Mucosa of rectum (tissue), 2 donors: ENCODE data around the gene WNT8A.
"Not testable (repeated sequence)": the region's sequence is repeated elsewhere in the genome, so short reads cannot be mapped to it uniquely, and the experiment has no call there.

ENCODE experiments used
- H3K27ac ChIP-seq, 2 donors: one replicate each; pipeline ENCODE4 v1.7.0; 2013; ENCODE audit warnings: inconsistent platforms in 2 of 2, low read depth in 2 of 2, low read length in 2 of 2
- H3K27me3 ChIP-seq, 2 donors: one replicate each; pipeline ENCODE4 v1.7.0; 2013; ENCODE audit warnings: low read length in 2 of 2; ENCODE audit not compliant: control insufficient read depth in 2 of 2, insufficient read depth in 2 of 2
- H3K36me3 ChIP-seq, 2 donors: one replicate each; pipeline ENCODE4 v1.7.0; 2013; ENCODE audit warnings: low read length in 2 of 2; ENCODE audit not compliant: control insufficient read depth in 2 of 2, insufficient read depth in 2 of 2
- H3K4me1 ChIP-seq, 2 donors: one replicate each; pipeline ENCODE4 v1.7.0; 2013; ENCODE audit warnings: low read length in 2 of 2, mild to moderate bottlenecking in 1 of 2; ENCODE audit not compliant: control insufficient read depth in 2 of 2, insufficient read depth in 2 of 2
- H3K4me3 ChIP-seq, 2 donors: one replicate each; pipeline ENCODE4 v1.7.0; 2013; ENCODE audit warnings: low read length in 2 of 2
- H3K9ac ChIP-seq, 2 donors: one replicate each; pipeline ENCODE4 v1.7.0; 2013; ENCODE audit warnings: low read length in 2 of 2, low read depth in 1 of 2, mild to moderate bottlenecking in 1 of 2
- H3K9me3 ChIP-seq, 2 donors: one replicate each; pipeline ENCODE4 v1.7.0; 2013; ENCODE audit warnings: low read length in 2 of 2; ENCODE audit not compliant: control insufficient read depth in 2 of 2
- donor health status: healthy.
- donor health status: Normal muscosa, but diverticular disease.

WNT8A gene, protein sequence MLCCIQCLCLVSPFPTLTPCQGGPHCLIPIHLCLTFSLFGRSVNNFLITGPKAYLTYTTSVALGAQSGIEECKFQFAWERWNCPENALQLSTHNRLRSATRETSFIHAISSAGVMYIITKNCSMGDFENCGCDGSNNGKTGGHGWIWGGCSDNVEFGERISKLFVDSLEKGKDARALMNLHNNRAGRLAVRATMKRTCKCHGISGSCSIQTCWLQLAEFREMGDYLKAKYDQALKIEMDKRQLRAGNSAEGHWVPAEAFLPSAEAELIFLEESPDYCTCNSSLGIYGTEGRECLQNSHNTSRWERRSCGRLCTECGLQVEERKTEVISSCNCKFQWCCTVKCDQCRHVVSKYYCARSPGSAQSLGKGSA

DNA sequence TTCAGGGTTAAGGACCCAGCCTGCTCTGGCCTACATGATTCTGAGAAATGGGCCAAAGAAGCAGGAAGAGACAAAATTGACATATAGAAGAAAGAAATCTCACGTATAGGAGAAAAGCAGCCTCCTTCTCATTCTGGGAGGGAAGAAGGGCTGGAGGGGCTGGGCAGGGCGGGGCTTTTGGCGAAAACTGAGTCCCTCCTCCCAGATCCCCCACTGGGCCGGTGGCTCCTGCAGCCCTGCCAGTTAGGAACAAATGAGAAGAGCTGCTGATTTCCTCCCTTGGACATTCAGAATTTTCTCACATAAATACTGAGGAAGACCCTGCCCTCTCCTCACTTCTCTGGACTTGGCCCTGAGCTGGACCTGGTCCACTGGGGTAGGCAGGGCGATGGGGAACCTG, at the start of gene WNT8A:
Gene WNT8A (plus strand): TSS at position 332 of the 400 bp plus-strand sequence. CDS start 95 bp downstream, outside the sequence.
- Histone ChIP-seq H3K9ac (no peak within 1 kb of the TSS), H3K4me3 (no peak within 1 kb of the TSS), H3K36me3 (no peaks in the 10 kb centered on the region), H3K27me3 (no peaks in the 10 kb centered on the region), H3K27ac (no peak within 1 kb of the TSS), H3K9me3 (no peaks in the 10 kb centered on the region), H3K4me1 (no peaks in the 10 kb centered on the region)

DNA sequence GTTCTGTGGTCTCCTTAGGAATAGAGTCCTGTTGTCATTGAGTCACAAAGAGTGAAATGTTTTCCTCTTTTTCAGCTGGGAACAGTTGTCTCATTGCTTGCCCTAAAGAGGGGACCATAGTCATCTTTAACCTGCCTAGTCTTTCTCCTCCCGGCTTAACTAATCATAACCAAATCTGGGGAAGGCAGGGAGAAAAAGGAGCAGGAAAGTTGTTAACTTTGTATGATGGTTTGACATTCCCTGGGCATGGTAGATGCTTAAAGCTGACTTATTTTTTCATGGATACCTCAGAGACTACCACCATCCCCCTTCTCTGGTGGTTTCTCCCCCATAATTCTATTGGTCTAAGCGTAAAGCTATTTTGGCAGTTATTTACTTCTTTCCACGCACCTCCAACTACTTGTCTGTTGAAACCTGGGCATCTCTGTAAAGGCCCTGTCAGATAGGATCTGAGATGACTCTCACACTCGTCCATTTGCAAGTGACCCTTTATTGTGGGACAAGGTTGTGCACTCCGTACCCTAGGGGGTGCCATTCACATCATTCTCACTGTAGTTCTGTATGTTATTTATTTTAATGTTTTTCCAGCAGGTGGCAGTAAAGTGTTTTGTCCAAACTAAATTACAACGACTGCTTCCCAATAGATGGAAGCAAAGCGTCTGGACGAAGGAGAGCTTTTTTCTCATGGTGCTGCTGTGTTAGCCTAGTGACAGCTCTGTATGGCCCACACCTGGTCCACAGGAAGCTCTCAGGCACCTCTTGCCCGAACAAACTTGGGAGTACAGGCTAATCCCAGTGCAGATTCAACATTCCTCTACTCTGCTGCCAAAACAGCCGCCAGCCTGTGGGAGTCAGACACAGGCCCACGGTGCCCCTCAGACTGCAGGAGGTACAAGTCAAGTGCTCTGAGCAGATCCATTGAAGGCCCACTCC, 48.0 kb upstream of the WNT8A start:
- H3K27me3 ChIP-seq: no peaks in the 10 kb centered on the region
- no peaks in the 10 kb centered on the region for H3K36me3 ChIP-seq
- no peaks in the 10 kb centered on the region for H3K9me3 ChIP-seq
- H3K4me3 ChIP-seq: no peak overlapping the region
- H3K27ac ChIP-seq: peak overlapping the region in 1 of 2 donors; percentile 25
- peaks cover 15 to 19% of the 10 kb centered on the region in 2 donors for H3K4me1 ChIP-seq
- no peak overlapping the region for H3K9ac ChIP-seq

DNA sequence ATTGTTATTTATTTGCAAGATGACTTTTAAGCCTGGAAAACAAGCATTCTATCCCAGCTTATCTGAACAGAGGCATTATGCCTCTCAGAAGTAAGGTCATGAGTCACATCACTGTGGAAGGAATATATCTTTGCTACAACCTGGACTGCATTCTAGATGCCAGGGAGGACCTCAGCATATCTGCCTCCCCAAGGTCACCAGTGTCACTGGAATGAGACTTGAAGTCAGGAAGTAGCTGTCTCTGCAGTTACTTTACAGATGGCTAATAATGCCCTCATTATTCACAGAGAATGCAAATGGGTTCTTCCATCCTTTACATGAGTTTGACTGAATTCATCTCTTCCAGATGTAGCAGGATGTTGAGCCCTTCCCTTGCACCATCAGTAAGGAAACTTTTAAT, 46.6 kb upstream of the WNT8A start:
- Histone ChIP-seq H3K4me3 (no peak overlapping the region), H3K27ac (no peak overlapping the region), H3K9ac (no peak overlapping the region), H3K9me3 (no peaks in the 10 kb centered on the region), H3K36me3 (no peaks in the 10 kb centered on the region), H3K27me3 (no peaks in the 10 kb centered on the region), H3K4me1 (peaks cover 7 to 8% of the 10 kb centered on the region in 2 donors)

DNA sequence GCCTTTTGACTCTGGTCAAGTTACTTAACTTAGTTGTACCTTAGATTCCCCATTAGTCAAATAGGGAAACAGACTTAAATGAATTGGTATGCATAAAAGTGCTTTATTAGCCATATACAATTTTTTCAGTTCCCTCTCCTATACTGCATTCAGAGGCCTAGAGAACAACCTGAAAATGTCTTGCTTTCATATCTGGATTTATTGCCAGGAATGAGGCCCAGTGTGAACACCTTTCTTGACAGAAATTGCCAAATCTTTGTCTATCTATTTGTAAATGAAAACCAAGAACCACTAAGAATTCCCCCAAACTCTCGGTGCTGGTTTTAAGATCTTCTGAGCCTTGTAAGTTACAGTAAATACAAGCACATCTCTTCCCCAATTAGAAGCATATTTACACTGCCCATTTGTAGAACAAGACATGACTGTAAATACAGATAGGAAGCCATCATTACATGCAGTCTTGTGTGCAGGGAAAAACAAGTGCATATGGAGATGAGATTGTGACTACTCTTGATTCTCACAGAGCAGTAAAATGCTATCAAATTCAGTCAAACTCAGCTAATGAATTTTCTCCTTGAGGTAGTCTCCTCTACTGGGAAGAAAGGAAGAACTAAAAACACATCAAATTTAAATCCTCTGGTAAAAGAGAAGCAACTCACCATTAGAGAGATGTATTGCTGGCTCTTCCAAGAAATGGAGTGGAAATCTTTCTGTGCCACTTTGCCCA, 45.8 kb upstream of the WNT8A start:
- H3K9me3 ChIP-seq: no peaks in the 10 kb centered on the region
- H3K4me1 ChIP-seq: peaks cover 7 to 8% of the 10 kb centered on the region in 2 donors
- H3K9ac ChIP-seq: no peak overlapping the region
- H3K27me3 ChIP-seq: no peaks in the 10 kb centered on the region
- no peaks in the 10 kb centered on the region for H3K36me3 ChIP-seq
- H3K4me3 ChIP-seq: no peak overlapping the region
- H3K27ac ChIP-seq: no peak overlapping the region

DNA sequence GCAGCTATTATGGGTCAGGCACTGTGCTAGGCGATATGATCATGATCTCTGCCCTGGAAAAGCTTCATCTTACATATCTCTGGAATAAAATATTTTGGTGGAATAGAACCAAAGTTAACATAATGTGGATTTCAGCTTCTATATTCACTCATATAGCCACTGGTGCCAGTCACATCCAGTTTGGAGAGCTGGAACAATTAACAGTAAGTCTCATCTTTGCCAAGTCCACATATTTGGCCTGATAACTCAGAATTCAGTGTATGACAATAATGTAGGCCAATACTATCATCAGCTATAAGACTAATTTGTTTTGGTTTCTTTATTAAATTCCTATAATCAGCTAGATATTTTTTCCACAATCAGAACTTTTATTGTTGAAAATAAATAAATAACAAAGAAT, 45.0 kb upstream of the WNT8A start:
- Histone ChIP-seq H3K4me3 (no peak overlapping the region), H3K27ac (no peak overlapping the region), H3K36me3 (no peaks in the 10 kb centered on the region), H3K9ac (no peak overlapping the region), H3K9me3 (no peaks in the 10 kb centered on the region), H3K4me1 (peaks cover 2% of the 10 kb centered on the region in 2 donors), H3K27me3 (no peaks in the 10 kb centered on the region)

DNA sequence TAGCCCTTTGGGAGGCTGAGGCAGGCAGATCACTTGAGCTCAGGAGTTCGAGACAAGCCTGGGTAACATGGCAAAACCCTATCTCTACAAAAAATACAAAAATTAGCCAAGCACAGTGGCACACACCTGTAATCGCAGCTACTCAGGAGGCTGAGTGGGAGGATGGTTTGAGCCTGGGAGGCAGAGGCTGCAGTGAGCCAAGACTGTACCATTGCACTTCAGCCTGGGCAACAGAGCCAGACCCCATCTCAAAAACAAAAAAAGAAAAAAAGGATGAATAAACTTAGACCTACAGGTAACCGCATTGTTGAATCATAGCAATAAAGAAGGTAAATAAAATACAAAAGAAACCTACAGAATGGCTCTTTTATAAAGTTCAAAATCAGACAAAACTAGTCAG, 38.5 kb upstream of the WNT8A start:
- not testable (repeated sequence) for H3K27ac ChIP-seq, H3K36me3 ChIP-seq, H3K9me3 ChIP-seq, H3K4me3 ChIP-seq, H3K27me3 ChIP-seq, H3K4me1 ChIP-seq, H3K9ac ChIP-seq

DNA sequence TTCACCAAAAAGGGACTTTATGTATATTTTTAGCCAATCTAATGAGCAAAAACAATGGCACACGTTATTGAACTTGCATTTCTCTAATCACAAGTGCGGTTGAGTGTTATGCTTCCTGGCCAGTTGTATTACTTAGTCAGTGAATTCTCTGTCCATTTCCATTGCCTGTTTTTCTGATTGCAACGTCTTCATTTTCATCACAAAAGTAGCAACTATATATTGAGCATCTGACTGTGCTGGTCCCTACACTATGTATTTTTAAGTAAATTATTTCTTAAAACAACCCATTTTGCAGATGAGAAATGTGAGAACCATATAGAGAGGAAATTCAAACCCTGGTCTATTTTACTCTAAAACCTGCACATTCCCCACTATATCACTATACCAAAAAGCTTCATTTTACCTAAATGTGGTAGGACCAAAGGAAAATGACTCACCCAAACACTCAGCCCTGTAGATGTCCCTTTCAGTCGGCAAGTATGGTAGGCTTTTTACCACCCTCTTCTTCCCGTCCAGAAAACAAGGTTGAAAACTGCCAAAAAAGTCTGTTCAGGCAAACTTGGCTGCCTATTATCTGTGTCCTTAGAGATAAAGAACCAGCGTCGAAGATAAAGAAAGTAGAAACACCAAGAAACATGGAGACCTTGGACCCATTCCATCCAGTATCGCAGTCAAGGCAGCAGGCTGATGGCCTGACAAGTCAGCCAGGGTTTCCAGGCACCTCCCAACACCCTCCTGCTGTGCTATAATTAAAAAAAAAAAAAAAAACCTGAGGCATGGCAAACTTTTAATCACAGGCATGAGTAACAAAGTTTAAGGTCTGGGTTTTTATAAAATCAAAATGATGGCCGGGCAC, 32.2 kb upstream of the WNT8A start:
- H3K4me3 ChIP-seq: no peak overlapping the region
- no peak overlapping the region for H3K27ac ChIP-seq

DNA sequence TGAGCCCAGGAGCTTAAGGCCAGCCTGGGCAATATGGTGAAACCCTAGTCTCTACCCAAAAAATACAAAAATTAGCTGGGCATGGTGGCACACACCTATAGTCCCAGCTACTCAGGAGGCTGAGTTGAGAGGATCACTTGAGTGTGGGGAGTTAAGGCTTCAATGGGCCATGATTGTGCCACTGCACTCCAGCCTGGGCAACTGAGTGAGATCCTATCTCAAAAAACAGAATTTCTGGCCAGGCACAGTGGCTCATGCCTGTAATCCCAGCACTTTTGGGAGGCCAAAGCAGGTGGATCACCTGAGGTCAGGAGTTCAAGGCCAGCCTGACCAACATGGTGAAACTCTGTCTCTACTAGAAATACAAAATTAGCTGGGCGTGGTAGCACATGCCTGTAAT, 31.1 kb upstream of the WNT8A start:
- not testable (repeated sequence) for H3K27me3 ChIP-seq, H3K9me3 ChIP-seq, H3K36me3 ChIP-seq, H3K27ac ChIP-seq, H3K9ac ChIP-seq, H3K4me3 ChIP-seq, H3K4me1 ChIP-seq

More for the DNA sequence above, 32.2 kb upstream of the WNT8A start:
- H3K36me3 ChIP-seq: no peaks in the 10 kb centered on the region
- no peaks in the 10 kb centered on the region for H3K4me1 ChIP-seq
- H3K9ac ChIP-seq: no peak overlapping the region
- H3K9me3 ChIP-seq: no peaks in the 10 kb centered on the region
- no peaks in the 10 kb centered on the region for H3K27me3 ChIP-seq

DNA sequence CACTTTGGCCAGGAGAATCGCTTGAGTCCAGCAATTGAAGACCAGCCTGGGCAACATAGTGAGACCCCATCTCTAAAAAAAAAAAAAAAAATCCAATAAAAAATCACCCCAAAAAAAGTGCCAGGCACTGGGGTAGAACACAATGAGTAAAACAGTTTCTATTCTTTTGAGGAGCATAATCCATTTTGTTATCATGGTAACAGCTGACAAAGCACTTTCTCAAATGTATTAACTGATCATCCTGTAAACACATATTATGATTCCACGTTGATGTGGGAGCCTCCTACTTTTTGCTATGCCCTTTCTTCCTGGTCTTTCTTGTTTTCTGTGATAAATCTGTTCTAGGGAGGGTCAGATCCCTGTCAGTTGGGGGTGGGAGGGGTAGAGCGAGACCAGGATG, 30.3 kb upstream of the WNT8A start:
- Histone ChIP-seq H3K27ac (no peak overlapping the region), H3K36me3 (no peaks in the 10 kb centered on the region), H3K27me3 (no peaks in the 10 kb centered on the region), H3K9ac (no peak overlapping the region), H3K4me1 (no peaks in the 10 kb centered on the region), H3K4me3 (no peak overlapping the region), H3K9me3 (no peaks in the 10 kb centered on the region)
